ENCODE results near the gene NFYC. TPM values are rescaled to one million over a fixed set of nuclear protein-coding genes. Genes with fewer than 3 reads are reported as not detected.

NFYC gene
- total RNA-seq, 2 donors from 2014 or later: 57.0 to 75.1 TPM

DNA sequence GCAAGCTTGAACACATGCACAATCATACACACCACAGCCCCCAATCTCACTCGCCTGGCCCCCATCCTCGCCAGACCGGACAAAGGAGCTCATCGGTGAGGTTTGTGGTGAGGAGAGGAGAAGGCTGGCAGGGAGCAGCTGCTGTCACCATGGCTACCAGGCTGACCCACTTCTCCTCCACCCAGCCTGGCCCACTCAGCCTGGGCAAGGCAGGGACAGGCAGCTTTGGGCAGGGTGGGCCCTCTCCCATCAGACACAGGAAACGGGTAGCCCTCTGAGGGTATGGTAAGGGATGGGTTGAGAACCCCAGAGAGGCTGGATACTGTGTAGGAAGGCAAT, 41.9 kb upstream of the NFYC start:
- TF ChIP-seq, protein P1, sequence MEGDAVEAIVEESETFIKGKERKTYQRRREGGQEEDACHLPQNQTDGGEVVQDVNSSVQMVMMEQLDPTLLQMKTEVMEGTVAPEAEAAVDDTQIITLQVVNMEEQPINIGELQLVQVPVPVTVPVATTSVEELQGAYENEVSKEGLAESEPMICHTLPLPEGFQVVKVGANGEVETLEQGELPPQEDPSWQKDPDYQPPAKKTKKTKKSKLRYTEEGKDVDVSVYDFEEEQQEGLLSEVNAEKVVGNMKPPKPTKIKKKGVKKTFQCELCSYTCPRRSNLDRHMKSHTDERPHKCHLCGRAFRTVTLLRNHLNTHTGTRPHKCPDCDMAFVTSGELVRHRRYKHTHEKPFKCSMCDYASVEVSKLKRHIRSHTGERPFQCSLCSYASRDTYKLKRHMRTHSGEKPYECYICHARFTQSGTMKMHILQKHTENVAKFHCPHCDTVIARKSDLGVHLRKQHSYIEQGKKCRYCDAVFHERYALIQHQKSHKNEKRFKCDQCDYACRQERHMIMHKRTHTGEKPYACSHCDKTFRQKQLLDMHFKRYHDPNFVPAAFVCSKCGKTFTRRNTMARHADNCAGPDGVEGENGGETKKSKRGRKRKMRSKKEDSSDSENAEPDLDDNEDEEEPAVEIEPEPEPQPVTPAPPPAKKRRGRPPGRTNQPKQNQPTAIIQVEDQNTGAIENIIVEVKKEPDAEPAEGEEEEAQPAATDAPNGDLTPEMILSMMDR (IDR thresholded peaks at IDR 0.05): no peak
- no peaks in the 10 kb centered on the region for H3K36me3 ChIP-seq
- no peak overlapping the region for H3K4me3 ChIP-seq
- H3K27me3 ChIP-seq: no peaks in the 10 kb centered on the region
- no peak for DNase-seq (ENCODE audit: low spot score)
- no peaks in the 10 kb centered on the region for H3K9me3 ChIP-seq
- no peak overlapping the region for H3K27ac ChIP-seq
- H3K4me1 ChIP-seq: peaks cover 0 to 13% of the 10 kb centered on the region in 2 donors

DNA sequence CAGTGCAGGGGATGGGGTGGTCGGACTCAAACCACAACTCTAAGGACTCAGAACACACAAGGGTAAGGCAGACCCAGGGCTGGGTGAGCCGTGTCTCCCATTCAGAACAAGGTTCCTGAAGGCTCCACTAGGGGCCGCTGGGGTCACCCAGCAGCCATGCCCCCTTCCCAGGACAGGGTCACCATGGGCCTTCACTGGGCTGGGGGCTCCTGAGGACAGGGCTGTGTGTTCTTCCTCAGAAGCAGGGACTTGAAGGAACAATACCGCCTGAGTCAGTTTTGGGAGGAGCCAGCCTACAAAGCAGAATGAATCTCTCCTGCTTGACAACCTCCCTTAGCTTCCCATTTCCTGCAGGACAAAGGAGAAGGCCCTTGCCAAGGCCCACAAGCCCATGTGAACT, 41.4 kb upstream of the NFYC start:
- TF ChIP-seq, protein P1 (IDR thresholded peaks at IDR 0.05): no peak
- Histone ChIP-seq H3K27me3 (no peaks in the 10 kb centered on the region), H3K9me3 (no peaks in the 10 kb centered on the region), H3K4me1 (peaks cover 0 to 13% of the 10 kb centered on the region in 2 donors), H3K4me3 (no peak overlapping the region), H3K27ac (no peak overlapping the region), H3K36me3 (no peaks in the 10 kb centered on the region)
- DNase-seq (ENCODE audit: low spot score): no peak

DNA sequence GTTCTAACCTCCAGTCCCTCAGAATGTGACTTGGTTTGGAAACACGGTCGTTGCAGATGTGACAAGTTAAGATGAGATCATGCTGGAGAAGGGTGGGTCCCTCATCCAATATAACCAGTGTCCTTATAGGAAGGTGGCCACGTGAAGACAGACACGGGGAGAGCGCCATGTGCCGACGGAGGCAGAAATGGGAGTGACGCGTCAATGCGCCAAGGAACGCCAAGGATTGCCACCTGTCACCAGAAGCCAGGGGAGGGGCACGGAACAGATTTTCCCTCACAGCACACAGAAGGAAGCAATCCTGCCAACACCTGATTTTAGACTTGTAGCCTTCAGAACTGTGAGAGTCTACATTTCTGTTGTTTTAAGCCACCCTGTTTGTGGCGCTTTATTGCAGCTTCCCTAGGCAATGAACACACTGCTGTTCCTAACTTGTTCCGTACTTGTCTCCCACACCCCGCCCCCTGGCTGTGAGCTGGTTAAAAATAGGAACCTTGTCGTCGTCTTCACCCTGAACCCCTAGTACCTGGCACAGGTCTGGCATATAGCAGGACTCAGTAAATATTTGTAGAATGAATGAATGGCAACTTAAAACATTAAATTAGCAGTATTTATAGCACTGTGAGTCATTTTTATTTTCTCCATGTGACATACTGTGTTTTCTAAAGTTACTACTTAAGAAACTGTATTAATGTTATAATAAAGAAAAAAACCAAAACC, 40.2 kb upstream of the NFYC start:
- Histone ChIP-seq H3K27ac (no peak overlapping the region), H3K4me1 (peaks cover 0 to 13% of the 10 kb centered on the region in 2 donors), H3K4me3 (no peak overlapping the region), H3K36me3 (no peaks in the 10 kb centered on the region), H3K27me3 (no peaks in the 10 kb centered on the region), H3K9me3 (no peaks in the 10 kb centered on the region)
- TF ChIP-seq, protein P1 (IDR thresholded peaks at IDR 0.05): peak in 1 of 2 donors; percentile 29
- no peak for DNase-seq (ENCODE audit: low spot score)

DNA sequence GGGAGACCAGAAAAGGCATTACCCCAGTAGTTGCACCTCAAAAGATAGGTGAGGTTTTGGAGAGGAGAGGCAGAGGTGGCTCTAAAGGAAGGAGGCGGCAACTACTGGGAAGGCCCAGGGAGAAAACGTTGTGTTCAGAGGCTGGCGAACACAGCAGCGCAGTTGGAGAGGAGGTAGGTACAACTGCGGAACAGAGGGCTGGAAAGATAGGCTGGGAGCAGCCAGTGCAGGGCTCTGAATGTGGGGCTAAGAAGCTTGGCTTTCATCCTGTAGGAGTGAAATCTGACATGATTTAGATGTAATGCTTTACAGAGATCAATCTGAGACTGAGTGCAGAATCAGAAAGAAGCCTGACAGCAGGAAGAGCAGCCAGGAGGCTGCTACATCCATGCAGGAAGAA, 39.0 kb upstream of the NFYC start:
- DNase-seq (ENCODE audit: low spot score): no peak
- H3K27me3 ChIP-seq: no peaks in the 10 kb centered on the region
- H3K4me1 ChIP-seq: peaks cover 0 to 13% of the 10 kb centered on the region in 2 donors
- TF ChIP-seq, protein P1 (IDR thresholded peaks at IDR 0.05): no peak
- H3K27ac ChIP-seq: no peak overlapping the region
- no peaks in the 10 kb centered on the region for H3K9me3 ChIP-seq
- H3K4me3 ChIP-seq: no peak overlapping the region
- H3K36me3 ChIP-seq: no peaks in the 10 kb centered on the region

DNA sequence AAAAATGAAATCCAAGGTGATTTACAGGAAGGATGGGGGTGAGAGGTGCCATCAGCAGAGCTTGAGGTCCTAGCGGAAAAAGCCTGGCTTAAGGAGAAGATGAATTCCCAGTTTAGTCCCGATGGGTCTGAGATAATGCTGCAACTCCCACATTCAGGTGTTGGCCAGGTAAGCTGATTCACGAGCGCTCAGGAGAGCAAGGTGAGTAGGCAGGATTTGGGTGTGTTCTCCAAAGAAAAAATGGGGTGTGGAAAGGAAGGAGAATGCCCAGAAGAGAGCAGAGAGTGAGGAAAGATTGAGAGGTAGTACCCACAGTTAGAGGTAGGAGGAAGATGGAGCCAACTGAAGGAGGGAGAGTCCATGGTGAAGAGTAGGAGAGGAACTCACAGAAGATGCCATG, 38.5 kb upstream of the NFYC start:
- Histone ChIP-seq H3K4me1 (peaks cover 0 to 13% of the 10 kb centered on the region in 2 donors), H3K4me3 (no peak overlapping the region), H3K9me3 (no peaks in the 10 kb centered on the region), H3K36me3 (no peaks in the 10 kb centered on the region), H3K27me3 (no peaks in the 10 kb centered on the region), H3K27ac (no peak overlapping the region)
- DNase-seq (ENCODE audit: low spot score): no peak
- TF ChIP-seq, protein P1 (IDR thresholded peaks at IDR 0.05): no peak
